PFSK-1 (cell line): ENCODE results near the gene PTPN11.

Source experiments
- FOXP2 ChIP-seq: optimal IDR thresholded peaks from 2 replicates; pipeline ENCODE3; 2011; ENCODE audit warnings: borderline replicate concordance, control low read depth, inconsistent platforms; ENCODE audit not compliant: insufficient read depth; ENCODE audit errors: extremely low read length, extremely low read depth
- POLR2AphosphoS5 ChIP-seq: IDR thresholded peaks from 2 replicates; pipeline ENCODE4 v1.6.1; 2012; ENCODE audit warnings: low read depth, mild to moderate bottlenecking, control low read depth, low read length, moderate library complexity
- REST ChIP-seq, 2 experiments: IDR thresholded peaks; 2 replicates each; pipeline versions ENCODE4 v1.6.1 to v1.8.0; 2011 to 2012; ENCODE audit warnings: low read depth in 2 of 2, low read length in 2 of 2, control low read depth in 1 of 2, inconsistent platforms in 1 of 2, mild to moderate bottlenecking in 1 of 2, moderate library complexity in 1 of 2; ENCODE audit not compliant: insufficient read depth in 1 of 2
- SIN3A ChIP-seq: IDR thresholded peaks from 2 replicates; pipeline ENCODE4 v1.6.1; 2012; ENCODE audit warnings: mild to moderate bottlenecking, low read length, moderate library complexity, borderline replicate concordance; ENCODE audit not compliant: insufficient read depth
- TAF1 ChIP-seq: IDR thresholded peaks from 2 replicates; pipeline ENCODE4 v1.6.1; 2012; ENCODE audit warnings: low read length, control low read depth, borderline replicate concordance; ENCODE audit not compliant: insufficient read depth

PTPN11 gene

GRCh38 chr12:112513471-112513870 lies 94.7 kb downstream of the PTPN11 start:
- no peak for TF ChIP-seq SIN3A
- no peak for TF ChIP-seq FOXP2
- TF ChIP-seq POLR2AphosphoS5 = no peak
- TF ChIP-seq REST (IDR thresholded peaks at IDR 0.05; ENCODE audit: insufficient read depth in 1 of 2, low read depth in 2 of 2, low read length in 2 of 2) = no peak
- no peak for TF ChIP-seq TAF1

- TF ChIP-seq REST (IDR thresholded peaks at IDR 0.05; ENCODE audit: insufficient read depth in 1 of 2, low read depth in 2 of 2, low read length in 2 of 2) = no peak
- TF ChIP-seq SIN3A = no peak
- no peak for TF ChIP-seq FOXP2
- no peak for TF ChIP-seq POLR2AphosphoS5
- no peak for TF ChIP-seq TAF1
These were observed 95.7 kb downstream of the PTPN11 start for GRCh38 chr12:112514456-112514855.

GRCh38 chr12:112514926-112515642 lies 96.3 kb downstream of the PTPN11 start:
- TF ChIP-seq SIN3A = no peak
- TF ChIP-seq FOXP2 = no peak
- no peak for TF ChIP-seq REST (IDR thresholded peaks at IDR 0.05; ENCODE audit: insufficient read depth in 1 of 2, low read depth in 2 of 2, low read length in 2 of 2)
- TF ChIP-seq POLR2AphosphoS5 = no peak
- TF ChIP-seq TAF1 = no peak

GRCh38 chr12:112515868-112516267 lies 97.1 kb downstream of the PTPN11 start:
- no peak for TF ChIP-seq SIN3A
- TF ChIP-seq POLR2AphosphoS5 = no peak
- no peak for TF ChIP-seq FOXP2
- TF ChIP-seq REST (IDR thresholded peaks at IDR 0.05; ENCODE audit: insufficient read depth in 1 of 2, low read depth in 2 of 2, low read length in 2 of 2) = no peak
- no peak for TF ChIP-seq TAF1
